Dedifferentiated amniotic fluid mesenchymal stem cell (primary cell): ENCODE measurements around the gene MYL9.

ENCODE experiments used
- DNase-seq: peaks from one replicate; pipeline ENCODE4 v3.0.0-alpha.2; 2016; ENCODE audit errors: extremely low spot score

Gene MYL9

DNA sequence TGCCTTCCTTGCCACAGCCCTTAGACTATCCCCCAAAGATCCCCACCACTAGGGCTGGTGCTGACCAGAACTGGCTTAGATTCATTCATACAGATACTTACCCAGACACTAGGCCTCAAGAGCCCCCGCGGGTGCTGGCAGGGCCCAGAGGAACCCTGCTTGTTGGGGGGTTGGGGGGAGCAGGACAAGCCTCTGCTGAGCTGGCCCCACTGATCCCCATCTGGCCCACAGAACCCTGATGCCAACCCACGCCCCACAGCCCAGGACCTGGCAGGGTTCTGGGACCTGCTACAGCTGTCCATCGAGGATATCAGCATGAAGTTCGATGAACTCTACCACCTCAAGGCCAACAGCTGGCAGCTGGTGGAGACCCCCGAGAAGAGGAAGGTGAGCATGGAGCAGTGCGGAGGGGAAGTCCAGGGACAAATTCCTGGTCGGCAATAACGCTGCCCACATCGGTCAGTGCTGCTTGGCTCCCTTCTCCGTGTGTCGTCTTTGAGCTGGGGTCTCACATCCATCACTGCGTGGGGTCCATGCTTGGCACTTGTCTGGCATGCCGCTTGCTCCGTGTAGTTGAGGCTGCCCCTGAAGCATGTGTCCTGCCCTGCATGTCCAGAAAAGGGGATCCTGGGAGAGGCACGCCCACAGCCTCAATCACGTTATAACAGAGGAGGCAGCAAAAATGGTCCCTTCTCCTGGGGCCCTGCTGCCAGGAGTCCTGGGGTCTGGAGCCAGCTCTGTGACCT is 15.5 kb upstream of the MYL9 start:
- no peak for DNase-seq

DNA sequence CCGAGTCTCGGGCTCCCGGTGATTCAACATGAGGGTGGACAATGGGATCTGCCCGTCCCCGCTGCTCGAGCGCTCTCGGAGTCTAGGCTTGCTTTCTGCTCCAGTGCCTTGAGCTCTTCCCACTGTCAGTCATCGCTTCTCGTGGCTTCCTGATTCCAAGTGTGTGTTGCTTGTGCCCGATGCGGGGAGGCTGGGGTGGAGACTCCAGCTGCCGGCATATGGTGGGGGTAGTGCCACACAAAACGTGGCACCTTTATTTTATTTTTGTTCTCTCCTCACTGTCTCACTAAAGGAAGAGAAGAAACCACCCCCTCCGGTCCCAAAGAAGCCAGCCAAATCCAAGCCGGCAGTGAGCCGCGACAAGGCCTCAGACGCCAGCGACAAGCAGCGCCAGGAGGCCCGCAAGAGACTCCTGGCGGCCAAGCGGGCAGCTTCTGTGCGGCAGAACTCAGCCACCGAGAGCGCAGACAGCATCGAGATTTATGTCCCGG is 14.8 kb upstream of the MYL9 start:
- DNase-seq = no peak

DNA sequence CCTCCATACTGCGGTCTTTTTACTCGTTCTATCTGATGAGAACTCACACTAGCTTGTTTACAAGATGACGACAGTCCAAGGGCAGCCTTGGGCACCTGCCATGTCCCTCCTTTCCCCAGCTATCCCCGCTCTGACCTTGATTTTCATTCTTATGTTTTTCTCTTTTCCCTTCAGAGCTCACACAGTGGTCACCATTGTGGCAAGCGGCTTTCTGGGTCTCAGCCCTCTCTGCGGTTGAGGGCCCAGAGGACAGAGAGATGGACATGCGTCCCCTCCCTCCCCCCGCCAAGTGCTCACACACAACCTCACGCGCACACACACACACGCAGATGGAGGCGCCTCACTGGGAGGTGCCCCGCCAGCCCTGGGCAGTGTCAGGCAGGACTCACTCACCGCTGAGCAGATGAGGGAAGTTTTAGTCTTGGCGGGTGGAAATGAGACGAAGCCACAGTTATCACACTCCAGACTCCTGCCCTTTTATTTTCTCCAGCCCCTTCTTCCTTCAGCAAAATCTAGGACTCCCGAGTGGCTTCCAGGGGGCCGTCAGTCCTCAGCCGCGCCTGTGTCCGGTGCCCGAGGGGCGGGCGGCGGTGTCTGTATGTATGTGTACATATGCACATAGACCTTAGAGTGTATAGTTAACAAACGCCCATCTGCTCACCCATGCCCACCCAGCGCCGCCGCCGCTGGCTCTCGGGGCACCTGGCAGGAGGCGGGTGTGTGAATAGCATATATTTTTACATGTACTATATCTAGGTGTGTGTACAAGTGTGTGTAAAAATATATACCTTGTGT is 13.8 kb upstream of the MYL9 start:
- DNase-seq = no peak

DNA sequence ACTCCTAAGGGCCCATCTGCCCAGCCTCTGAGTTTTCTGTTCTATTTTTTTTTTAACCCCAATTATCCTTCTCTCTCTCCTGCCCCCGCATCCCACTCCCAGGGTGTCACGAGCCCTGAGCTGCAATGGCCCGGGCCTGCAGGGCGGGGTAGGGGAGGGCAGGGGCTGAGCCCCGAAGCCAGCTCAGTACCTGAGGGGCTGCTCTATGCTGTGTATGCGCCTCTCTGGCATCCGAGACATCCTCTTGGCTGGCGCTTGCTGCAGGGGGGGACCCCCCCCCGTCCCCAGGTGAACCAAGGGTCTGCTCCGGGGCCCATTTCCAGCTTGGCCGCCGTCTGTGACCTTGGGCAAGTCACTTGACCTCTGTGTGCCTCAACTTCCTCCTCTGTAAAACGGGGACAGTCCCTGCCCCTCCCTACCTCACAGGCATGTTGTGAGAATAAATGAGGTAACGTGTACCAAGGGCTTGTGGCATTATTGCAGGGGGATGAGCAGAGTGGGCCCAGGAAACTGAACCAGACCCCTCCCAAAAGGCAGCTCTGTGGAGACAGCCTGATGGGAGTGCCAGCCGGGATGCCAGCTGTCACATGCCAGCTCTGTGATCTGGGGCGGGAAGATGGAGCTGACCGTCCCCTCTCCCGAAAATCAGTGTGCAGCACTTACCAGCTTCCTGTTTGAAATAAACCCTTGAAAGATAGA is 13.0 kb upstream of the MYL9 start:
- no peak for DNase-seq

DNA sequence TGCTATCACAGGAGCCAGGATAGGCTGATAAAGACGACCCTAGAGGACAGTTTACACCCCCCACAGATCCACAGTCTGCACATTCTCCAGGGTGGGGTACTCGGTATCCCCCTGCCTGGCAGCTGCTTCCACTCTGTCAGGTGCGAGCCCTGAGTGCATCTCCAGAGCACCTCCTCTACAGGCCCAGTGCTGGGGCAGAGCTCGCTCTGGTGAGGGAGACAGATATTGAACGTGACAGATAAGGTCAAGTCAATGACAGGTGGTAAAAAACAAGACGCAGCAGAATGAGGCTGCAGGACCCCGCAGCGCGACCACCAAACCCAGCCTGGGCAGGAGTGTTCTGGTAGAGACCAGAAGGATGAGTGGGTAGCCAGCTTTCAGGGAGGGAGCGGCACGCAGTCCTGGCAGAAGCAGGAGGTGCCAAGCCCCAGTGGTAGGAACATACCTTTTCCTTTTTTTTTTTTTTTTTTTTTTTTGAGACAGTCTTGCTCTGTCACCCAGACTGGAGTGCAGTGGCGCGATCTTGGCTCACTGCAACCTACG is 12.4 kb upstream of the MYL9 start:
- no peak for DNase-seq

DNA sequence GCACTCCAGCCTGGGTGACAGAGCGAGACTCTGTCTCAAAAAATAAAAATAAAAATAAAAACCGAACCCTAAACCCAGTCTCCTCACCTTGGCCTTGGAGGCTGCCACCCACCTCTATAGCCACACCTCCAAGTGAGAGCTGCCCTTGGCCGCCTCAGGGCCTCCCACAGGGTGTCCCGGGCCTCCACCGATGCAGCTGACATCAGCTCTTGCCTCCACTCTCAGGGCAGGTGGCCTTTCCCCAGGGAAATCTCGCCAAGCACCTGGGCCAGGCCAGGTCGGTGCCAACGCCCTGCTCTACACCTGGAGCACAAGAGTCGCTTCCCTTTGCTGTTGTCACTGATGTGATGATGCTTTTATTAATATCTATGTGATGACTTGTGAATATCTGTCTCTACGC is 8.9 kb upstream of the MYL9 start:
- no peak for DNase-seq

DNA sequence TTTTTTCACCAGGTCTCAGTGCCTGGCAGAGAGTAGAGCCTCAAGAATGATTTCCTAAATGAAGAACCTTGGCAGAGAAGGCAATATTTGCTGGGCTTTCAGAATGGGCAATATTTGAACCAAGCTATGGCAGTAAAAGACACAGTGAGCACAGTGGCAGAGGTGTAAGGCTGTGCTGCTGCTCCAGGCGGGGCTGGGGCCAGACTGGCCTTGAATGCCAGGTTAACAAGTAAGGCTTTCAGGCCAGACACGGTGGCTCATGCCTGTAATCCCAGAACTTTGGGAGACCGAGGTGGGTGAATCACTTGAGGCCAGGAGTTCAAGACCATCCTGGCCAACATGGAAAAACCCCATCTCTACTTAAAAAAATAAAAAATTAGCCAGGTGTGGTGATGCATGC is 8.5 kb upstream of the MYL9 start:
- DNase-seq = no peak

DNA sequence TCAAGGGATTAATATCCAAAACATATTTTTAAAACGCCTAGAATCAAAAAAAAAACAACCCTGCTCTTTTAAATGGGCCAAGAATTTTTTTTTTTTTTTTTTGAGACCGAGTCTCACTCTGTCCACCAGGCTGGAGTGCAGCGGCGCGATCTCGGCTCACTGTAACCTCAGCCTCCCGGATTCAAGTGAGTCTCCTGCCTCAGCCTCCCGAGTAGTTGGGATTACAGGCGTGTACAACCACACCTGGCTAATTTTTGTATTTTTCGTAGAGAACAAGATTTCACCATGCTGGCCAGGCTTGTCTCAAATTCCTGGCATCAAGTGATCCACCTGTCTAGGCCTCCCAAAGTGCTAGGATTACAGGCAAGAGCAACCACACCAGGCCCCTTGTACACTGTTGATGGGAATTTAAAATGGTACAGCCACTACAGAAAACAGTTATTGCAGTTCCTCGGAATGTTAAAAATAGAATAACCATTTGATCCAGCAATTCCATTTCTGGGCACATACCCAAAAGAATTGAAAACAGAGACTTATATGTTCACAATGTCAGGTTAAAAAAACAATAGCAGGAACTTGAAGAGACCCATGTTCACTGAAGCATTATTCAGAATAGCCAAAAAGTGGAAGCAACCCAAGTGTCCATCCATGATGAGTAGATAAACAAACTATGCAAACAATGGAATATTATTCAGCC is 3.1 kb upstream of the MYL9 start:
- DNase-seq = peak; percentile 15

DNA sequence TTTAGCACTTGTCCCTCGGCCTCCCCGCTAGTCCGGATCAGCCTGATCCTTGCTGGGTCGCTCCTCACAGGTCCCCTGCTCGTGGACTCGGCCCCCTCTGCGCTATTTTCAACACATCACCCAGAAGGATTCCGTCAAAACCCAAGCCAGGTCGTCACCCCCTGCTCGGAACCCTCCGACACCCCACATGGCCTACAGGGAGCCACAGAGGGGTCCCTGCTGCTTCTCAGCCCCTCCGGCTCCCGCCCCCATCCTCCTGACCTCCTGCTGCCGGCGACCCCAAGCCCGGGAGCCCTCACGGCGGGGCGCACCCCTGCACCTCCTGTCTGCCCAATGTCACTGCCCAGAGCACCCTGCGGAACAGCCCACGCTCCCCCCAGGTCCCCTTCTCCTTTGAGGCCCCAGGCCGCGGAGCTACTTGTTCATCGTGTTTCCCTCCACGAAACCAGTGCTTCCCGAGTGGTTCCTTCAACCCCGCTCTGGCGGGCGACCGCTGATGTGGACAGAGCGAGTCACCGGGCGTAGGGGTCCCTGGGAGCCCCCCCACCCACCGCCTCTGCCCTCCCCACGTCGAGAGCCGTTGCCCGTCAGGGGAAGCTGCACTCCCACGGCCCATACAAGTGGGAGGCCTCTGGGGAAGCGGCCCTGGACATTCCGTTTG is 638 bp upstream of the MYL9 start:
- no peak for DNase-seq

DNA sequence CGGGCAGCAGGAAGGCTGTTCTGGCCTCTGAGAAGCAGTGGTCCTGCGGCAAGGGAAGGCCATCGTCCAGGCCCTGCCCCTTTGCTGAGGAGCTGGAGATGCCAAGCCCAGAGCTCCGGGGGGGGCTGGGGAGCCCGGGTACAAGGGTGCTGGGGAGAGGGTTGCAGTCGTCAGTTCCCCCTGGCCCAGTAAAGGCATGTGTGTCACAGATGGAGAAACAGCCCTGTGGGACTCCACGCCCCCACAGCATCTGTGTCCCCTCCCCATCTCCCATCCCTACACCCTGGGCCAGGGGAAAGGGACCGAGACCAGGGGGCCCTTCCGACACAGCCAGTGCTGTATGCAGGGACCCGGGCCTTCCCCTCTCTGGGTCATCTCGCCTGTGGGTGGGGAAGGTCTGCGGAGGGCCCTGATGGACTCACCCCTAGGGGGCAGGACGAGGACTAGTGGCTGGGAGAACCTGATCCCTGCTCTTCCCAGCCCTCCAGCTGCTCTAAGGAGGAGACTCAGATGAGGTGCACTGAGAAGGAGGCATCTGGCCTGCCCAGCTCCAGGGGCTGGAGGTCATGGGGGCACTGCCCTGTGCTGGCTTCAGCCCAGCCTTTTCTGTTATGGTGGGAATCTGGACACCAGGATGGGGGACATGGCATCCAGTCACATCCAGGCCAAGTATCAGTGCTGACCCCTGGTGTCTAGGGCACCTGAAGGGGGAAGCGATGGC is 609 bp downstream of the MYL9 start:
- peak; percentile 26 for DNase-seq

DNA sequence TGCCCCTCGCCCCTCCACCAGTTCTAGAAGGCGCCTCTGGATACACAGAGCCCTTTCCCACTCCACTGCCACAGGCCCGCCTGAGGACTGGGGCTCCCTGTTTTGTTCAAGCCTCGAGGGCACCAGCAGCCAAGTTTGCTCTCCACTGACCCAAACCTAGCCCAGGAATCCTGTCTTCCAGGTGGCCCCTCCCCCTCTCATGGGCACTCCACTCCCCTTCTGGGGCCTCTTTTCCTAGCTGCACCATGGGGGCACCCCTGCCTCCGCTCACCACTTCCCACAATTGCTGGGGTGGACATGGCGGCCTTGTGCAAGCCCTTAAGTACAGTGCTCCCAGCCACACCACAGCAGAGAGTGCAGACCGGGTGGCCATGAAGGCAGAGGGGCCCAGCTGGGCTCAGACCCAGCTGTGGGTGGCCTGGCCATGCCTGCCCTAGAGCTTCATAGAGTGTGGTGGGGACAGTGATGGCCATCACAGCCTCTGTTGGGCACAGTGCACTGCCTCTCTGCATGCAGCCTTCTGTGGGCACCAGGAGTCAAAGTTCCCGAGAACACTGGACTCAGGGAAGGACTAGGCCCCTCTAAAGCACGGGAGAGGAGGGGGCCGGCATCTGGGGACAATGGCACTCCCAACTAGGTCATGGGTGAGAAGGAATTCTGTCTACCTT is 1.3 kb downstream of the MYL9 start:
- no peak for DNase-seq

DNA sequence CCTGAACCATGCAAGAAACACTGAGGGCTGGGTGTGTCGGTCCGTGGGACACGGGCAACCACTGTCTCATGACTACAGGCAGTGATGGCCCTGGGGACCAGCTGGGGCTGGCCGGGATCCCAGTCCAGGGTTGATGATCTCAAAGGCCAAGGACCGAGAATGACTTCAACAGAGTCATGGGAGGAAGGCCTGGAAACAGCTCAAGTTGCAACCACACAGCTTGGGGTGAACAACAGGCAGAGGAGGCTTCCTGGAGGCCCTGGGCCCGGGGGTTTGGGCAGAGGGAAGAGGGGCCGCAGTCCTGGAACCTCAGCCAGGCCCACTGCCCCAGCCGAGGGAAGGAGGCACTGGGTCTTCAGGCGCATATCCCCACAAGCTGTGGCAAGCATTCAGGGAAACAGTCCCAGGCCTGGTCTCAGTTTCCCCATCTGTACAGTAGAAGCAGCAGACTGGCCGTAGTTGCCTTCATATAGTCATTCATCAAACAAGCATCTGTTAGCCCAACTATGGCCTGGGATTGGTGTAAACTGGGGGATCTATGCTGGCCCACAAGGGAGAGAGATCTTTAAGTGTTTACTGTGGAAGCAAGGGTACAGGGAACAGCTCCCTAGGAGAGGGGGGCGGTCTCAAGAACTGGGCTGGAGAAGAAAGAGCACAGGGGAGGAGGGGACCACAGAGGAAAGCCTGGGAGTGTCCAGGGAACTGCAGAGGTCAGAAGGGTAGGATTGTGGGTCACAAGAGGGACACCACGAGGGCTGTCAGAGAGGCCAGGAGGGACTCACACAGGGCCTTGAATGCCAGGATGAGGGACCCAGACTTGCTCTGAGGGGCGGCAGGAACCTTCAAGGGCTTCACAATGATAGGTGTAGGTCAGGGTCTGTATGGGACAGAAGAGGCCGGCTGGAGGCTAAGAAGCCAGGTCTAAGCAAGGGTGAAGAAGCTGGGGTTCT is 2.1 kb downstream of the MYL9 start:
- peak; percentile 46 for DNase-seq

DNA sequence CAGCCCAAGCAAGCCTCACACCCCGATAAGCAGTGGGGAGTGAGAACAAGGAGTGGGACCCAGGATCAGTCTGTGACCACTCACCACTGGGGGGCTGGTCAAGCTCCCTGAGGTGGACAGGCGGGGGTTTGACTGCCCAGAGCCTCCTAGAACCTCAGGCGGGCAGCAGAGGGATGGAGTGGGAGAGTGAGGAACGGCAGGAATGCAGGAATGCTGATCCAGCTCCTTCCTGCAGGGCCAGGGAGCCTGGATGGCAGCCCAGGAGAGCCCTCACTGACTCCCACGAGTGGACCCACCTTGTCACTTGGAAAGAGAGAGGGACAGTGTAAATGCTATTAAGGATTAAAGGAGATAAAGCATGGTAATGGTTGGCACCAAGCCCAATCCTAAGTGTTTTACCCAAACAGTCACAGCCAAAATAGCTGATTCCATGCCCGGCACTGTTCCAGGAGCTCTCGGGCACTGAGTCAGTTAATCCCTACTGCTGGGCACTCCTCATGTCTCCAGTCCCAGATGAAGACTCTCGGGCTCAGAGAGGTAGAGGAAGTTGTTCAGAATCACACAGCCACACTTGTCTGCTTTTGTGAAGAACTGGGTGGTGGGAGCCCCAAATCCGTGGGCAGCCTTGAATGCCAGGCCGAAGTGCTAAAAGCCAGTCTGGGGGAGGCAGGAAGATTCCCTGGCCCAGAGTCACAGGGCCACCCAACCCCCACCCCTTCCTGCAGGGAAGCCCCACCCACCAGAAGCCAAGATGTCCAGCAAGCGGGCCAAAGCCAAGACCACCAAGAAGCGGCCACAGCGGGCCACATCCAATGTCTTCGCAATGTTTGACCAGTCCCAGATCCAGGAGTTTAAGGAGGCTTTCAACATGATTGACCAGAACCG is 3.1 kb downstream of the MYL9 start:
- peak; percentile 65 for DNase-seq

DNA sequence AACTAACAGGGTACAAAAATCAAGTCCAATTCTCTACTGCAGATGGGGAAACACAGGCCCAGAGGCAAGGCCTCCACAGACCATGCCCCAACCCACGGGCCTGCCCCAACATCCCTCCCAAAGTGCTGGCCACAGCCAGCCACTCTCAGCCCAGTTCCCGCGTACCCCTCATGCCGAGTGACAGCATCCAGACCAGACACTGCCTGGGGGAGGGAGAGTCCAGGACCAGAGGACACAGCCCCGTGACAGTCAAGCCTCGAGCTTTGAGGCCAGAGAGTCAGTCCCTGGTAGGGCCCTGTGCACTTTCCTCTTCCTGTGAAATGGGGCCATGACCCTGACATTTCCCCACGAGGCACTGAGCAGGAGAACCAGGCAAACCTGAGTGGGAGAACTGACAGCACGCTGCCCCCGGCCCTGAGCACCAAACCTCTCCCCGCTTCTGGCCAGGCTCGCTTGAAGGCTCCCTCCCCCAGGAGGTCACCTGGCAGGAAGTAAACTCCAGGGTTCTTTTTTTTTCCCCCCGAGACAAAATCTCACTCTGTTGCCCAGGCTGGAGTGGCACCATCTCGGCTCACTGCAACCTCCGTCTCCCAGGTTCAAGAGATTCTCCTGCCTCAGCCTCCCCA is 4.9 kb downstream of the MYL9 start:
- DNase-seq = no peak

DNA sequence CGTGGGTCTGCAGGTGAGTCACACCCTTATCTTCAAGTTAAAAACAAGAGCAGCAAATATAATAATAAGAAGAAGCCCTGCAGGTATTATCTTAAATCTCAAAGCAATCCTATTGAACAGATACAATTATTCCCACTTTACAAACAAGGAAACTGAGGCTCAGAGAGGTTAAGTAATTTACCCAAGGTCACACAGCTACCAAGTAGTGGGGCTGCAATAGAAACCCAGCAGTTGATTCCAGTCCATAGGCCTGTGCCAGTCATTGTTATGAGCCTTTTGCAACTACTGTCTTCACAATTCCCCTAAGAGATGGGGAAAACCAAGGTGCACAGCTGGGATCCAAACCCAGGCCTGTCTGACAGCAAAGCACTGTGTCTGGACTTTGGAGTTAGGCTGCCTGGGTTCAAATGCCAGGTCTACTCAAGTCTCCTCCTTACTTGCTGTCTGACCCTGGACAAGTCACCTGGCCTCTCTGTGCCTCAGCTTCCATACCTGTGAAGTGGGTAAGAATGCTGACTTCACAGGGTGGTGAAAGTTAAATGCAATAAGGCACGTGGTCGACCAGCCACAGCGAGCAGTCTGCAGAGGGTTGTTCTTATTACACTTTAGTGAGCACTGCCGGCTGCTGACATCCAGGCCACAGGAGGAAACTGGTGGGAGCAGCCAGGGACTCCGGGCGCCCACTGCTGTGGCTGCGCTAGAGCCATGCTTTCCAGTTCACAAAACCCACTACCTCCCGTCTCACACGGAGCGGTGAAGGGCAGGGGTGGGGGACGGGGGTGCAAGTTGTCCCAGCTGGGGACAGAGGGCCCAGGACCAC is 6.1 kb downstream of the MYL9 start:
- no peak for DNase-seq

DNA sequence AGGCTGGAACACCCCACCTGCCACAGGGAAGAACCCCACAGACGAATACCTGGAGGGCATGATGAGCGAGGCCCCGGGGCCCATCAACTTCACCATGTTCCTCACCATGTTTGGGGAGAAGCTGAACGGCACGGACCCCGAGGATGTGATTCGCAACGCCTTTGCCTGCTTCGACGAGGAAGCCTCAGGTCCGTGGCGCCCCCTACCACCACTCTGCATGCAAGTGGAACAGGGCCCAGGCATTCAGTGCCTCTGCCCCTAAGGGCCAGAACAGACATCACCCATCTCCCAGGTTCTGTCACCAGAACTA is 6.6 kb downstream of the MYL9 start:
- DNase-seq = no peak
